ENCODE measurements around the gene ABCC1. TPM values are rescaled to one million over a fixed set of nuclear protein-coding genes. Genes with fewer than 3 reads are reported as not detected.

The ABCC1 gene
- polyA plus RNA-seq, 3 donors: 1.4 to 23.6 (median 3.0) TPM

DNA sequence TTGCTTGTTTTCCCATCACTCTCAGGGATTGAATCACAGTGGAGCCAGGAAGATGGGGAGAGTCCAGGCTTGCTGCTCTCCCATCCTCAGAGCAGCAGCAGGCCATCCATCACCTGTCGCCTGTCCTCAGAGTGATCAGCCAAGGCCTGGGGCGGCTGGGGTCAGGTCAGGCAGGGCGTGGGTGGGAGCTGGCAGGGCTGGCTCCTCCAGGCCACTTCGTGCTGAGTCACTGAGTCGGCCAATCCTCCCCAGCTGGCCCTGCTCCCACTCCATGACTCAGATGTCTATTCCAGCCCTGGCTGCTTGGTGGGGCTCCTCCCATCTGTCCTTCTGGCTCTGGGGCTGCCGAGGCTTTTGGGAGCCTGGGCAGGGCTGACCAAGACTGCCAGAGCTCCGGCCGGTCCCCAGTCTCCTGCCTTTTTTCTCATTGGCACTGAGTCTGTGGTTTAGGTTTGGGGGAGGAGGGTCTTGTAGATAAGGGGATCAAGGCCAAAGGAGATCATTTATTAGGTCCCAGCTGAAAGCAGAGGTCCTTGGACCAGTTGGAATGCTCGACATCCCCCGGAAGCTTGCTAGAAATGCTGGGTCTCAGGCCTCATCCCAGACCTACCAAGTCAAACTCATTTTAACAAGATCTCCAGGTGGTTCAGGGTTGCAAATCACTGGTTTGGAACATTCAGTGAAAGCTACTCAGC is 72.7 kb downstream of the ABCC1 start:
- TF ChIP-seq, protein P1, sequence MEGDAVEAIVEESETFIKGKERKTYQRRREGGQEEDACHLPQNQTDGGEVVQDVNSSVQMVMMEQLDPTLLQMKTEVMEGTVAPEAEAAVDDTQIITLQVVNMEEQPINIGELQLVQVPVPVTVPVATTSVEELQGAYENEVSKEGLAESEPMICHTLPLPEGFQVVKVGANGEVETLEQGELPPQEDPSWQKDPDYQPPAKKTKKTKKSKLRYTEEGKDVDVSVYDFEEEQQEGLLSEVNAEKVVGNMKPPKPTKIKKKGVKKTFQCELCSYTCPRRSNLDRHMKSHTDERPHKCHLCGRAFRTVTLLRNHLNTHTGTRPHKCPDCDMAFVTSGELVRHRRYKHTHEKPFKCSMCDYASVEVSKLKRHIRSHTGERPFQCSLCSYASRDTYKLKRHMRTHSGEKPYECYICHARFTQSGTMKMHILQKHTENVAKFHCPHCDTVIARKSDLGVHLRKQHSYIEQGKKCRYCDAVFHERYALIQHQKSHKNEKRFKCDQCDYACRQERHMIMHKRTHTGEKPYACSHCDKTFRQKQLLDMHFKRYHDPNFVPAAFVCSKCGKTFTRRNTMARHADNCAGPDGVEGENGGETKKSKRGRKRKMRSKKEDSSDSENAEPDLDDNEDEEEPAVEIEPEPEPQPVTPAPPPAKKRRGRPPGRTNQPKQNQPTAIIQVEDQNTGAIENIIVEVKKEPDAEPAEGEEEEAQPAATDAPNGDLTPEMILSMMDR (IDR thresholded peaks at IDR 0.05): no peak
- peak overlapping the region in 4 of 7 donors; percentile 6 to 78 (median 36) for H3K27ac Mint-ChIP-seq
- H3K4me3 Mint-ChIP-seq: no peak overlapping the region
- intact Hi-C loops (cut with micrococcal nuclease): no loop called here
- Histone ChIP-seq H3K9ac (ENCODE audit: insufficient read depth, low read length, poor library complexity, severe bottlenecking) (peak overlapping the region; percentile 34), H3K4me3 (replicated peaks in 1 of 3; ENCODE audit: low read depth in 2 of 3, low read length in 3 of 3) (no peak overlapping the region), H3K4me1 (ENCODE audit: control insufficient read depth in 1 of 2, insufficient read depth in 2 of 2, low read length in 2 of 2) (peaks cover 2 to 8% of the 10 kb centered on the region in 2 donors), H3K4me2 (replicated peaks; ENCODE audit: extremely low read depth, low read length, poor library complexity, severe bottlenecking) (no peak overlapping the region), H2AFZ (ENCODE audit: insufficient read depth, low read depth, low read length, poor library complexity, severe bottlenecking) (no peak overlapping the region), H3K27ac (ENCODE audit: low read depth in 1 of 2, low read length in 2 of 2) (no peak overlapping the region), H3K9me3 (replicated peaks in 1 of 2; ENCODE audit: control insufficient read depth in 1 of 2, insufficient read depth in 1 of 2, low read length in 2 of 2) (no peaks in the 10 kb centered on the region), H3K27me3 (ENCODE audit: control insufficient read depth in 2 of 2, insufficient read depth in 2 of 2, low read length in 2 of 2) (no peaks in the 10 kb centered on the region), H3K79me2 (ENCODE audit: insufficient read depth, low read length) (no peaks in the 10 kb centered on the region), H4K20me1 (ENCODE audit: insufficient read depth, low read length) (peaks cover 40% of the 10 kb centered on the region), H3K36me3 (replicated peaks in 1 of 2; ENCODE audit: control insufficient read depth in 1 of 2, insufficient read depth in 2 of 2, low read length in 2 of 2) (peaks cover 22 to 81% of the 10 kb centered on the region in 2 donors)
- WGBS (ENCODE audit: insufficient coverage): 19% methylated on average over 6 of the region's 10 CpGs
- H3K36me3 Mint-ChIP-seq: peaks cover 69 to 79% of the 10 kb centered on the region in 2 donors
- DNase-seq: peak; percentile 6 to 46 (median 16)
- peaks cover 20% of the 10 kb centered on the region for H3K4me1 Mint-ChIP-seq
- peaks cover 0 to 2% (median 0%) of the 10 kb centered on the region in 3 donors for H3K27me3 Mint-ChIP-seq (ENCODE audit: low read depth in 3 of 3)
- H3K9me3 Mint-ChIP-seq: no peaks in the 10 kb centered on the region

DNA sequence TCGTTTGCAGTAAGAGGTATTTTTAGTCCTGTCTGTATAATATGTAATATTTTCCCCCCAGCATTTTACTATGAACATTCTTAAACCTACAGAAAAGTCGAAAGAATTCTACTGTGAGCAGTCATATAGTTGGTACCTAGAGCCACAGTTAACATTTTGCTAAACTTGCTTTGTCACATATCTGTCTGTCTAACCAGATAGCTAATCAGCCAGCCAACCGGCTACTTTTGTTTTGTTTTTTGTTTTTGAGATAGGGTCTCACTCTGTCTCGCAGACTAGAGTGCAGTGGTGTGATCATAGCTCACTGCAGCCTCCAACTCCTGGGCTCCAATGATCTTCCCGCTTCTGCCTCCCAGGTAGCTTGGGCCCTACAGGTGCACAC is 73.3 kb downstream of the ABCC1 start:
- WGBS (ENCODE audit: insufficient coverage): 94% methylated on average over 2 of the region's 5 CpGs
- H3K27ac Mint-ChIP-seq: peak overlapping the region in 1 of 7 donors; percentile 3
- DNase-seq: no peak
- peaks cover 20% of the 10 kb centered on the region for H3K4me1 Mint-ChIP-seq
- Histone ChIP-seq H3K9ac (ENCODE audit: insufficient read depth, low read length, poor library complexity, severe bottlenecking) (no peak overlapping the region), H3K9me3 (replicated peaks in 1 of 2; ENCODE audit: control insufficient read depth in 1 of 2, insufficient read depth in 1 of 2, low read length in 2 of 2) (no peaks in the 10 kb centered on the region), H3K27ac (ENCODE audit: low read depth in 1 of 2, low read length in 2 of 2) (no peak overlapping the region), H4K20me1 (ENCODE audit: insufficient read depth, low read length) (peaks cover 45% of the 10 kb centered on the region), H3K27me3 (ENCODE audit: control insufficient read depth in 2 of 2, insufficient read depth in 2 of 2, low read length in 2 of 2) (no peaks in the 10 kb centered on the region), H3K4me1 (ENCODE audit: control insufficient read depth in 1 of 2, insufficient read depth in 2 of 2, low read length in 2 of 2) (peaks cover 2 to 8% of the 10 kb centered on the region in 2 donors), H3K36me3 (replicated peaks in 1 of 2; ENCODE audit: control insufficient read depth in 1 of 2, insufficient read depth in 2 of 2, low read length in 2 of 2) (peaks cover 20 to 77% of the 10 kb centered on the region in 2 donors), H3K4me2 (replicated peaks; ENCODE audit: extremely low read depth, low read length, poor library complexity, severe bottlenecking) (no peak overlapping the region), H3K4me3 (replicated peaks in 1 of 3; ENCODE audit: low read depth in 2 of 3, low read length in 3 of 3) (no peak overlapping the region), H2AFZ (ENCODE audit: insufficient read depth, low read depth, low read length, poor library complexity, severe bottlenecking) (no peak overlapping the region), H3K79me2 (ENCODE audit: insufficient read depth, low read length) (no peaks in the 10 kb centered on the region)
- no peaks in the 10 kb centered on the region for H3K9me3 Mint-ChIP-seq
- no peak overlapping the region for H3K4me3 Mint-ChIP-seq
- TF ChIP-seq, protein P1 (IDR thresholded peaks at IDR 0.05): no peak
- peaks cover 65 to 77% of the 10 kb centered on the region in 2 donors for H3K36me3 Mint-ChIP-seq
- H3K27me3 Mint-ChIP-seq (ENCODE audit: low read depth in 3 of 3): peaks cover 0 to 2% (median 0%) of the 10 kb centered on the region in 3 donors
- intact Hi-C loops (cut with micrococcal nuclease): no loop called here
